Stimulated activated CD4-positive, alpha-beta T cell treated with anti-CD3 and anti-CD28 coated beads, Interleukin-12 subunit alpha, Interleukin-12 subunit beta, amount 100 ng/mL, for 4 hours (primary cell): Measurements from ENCODE around the gene SH3BP1.
A peak's percentile ranks its signal among the peaks of the same experiment; 100 is the strongest.
"Not testable (repeated sequence)": the region's sequence is repeated elsewhere in the genome, so short reads cannot be mapped to it uniquely, and the experiment has no call there.

Experiments
- DNase-seq: peaks from one replicate; pipeline ENCODE4 v3.0.0-alpha.2; 2020

The SH3BP1 gene

GRCh38 chr22:37680191-37680851 is 40.9 kb downstream of the SH3BP1 start:
- DNase-seq = no peak

DNA sequence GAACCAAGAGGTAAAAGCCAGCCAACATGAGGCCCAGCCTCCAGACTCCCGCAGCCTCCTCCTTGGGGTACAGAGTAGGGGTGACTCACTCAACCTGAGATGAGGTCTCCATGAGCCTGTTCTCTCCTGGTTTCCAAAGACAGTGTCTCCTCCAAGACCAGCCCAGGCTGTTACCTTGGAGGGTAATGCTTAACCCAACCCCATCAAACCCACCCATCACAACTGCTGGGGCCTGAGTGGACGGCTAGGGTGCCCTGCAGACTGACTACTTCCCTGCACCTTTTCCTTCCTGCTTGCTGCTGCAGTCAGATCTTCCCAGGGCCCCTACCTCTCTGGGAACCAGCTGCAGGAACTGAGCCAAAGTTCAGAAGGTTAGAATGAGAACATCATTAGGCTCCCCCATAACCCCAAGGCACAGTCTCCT is 41.5 kb downstream of the SH3BP1 start:
- DNase-seq = no peak

- peak; percentile 65 for DNase-seq
Observed at GRCh38 chr22:37681556-37682049, 42.1 kb downstream of the SH3BP1 start.

DNA sequence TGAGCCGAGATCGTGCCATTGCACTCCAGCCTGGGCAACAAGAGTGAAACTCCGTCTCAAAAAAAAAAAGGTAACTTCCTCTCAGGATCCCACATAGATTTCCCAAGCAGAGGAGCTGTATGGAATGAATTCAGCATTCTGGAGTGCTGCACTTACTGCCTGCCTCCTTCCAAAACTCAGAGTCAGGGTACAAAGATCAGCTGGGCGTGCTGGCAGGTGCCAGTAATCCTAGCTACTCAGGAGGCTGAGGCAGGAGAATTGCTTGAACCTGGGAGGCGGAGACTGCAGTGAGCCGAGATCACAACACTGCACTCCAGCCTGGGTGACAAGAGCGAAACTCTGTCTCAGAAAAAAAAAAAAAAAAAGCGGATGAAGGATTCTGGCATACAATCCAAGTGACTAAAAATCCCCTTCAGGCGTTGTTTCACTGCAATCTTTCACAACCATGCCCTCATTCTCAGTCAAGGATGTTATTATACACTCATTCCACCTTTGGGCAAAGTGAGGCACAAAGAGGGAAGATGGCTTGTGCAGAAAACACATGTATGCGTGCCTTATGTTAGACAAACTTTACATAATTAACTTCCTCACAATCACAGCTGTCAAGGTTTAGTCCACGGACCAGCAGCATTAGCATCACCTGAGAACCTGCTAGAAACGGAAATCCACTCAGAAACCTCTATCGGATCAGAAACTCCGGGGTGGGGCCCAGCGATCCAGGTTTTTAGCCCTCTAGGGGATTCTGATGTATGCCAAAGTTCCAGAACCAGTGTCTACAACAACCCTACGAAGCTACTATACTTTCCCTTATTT is 45.5 kb downstream of the SH3BP1 start:
- DNase-seq = no peak

DNA sequence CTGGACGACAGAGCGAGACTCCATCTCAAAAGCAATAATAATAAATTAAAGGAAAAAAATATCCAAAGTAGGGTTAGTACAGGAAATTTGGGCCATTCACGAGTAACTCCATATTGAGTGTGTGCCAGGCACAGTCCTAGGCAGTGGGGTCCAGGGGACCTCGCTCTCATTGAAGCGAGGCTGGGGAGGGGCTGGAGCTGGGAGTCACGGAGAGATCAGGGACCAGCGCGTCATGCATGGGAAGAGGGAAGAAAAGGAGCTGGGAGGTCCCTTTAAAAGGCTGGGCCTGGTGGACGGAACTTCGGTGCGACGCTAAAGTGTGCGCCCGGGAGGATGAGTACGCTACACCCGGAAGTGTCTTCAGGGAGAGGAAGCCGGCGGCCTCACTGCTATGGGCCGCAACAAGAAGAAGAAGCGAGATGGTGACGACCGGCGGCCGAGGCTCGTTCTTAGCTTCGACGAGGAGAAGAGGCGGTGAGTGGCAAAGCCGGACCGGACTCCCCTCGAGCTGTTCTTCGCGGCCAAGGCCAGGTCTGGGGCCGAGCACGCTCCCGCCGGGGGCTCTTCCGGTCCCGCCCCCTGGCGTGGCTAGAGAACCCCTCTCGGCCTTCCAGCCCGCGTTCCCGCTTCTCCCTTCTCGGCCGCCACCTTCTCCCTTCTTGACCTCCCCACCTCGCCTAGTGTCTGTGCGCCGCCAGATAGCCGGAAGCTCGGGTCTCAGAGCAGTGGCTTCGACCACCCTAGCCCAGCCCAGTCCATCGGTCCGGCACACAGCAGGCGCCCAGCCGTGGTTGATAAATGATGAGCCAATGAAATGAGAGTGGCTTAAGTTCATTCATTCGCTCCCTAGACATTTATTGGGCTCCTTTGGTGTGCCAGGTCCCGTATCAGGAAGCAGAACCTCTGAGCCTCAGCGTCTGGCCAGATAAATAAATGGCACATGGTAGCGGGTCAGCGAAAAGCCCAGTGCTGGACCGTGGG is 46.8 kb downstream of the SH3BP1 start, which contains the start of gene NOL12:
TSS of gene NOL12 (plus strand) at position 342 of the 981 bp plus-strand sequence. CDS start at position 392, 50 bp downstream.
- DNase-seq = peak; percentile 70

DNA sequence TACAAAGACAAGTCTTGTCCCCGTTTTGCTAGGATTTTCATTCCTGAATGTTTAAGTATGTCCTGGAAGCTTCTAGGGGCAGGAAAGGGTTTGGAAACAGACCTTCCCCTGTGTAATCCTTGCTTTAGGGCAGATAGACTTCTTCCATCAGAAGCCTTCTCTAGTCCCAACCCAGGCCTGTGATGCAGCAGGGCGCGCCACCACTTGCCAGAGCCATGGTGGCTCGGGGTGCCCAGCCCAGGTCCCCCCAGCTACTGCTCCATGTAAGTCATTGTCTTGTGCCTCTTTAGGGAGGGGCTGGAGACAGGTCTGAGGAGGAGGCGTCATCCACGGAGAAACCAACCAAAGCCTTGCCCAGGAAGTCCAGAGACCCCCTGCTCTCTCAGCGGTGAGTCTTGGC is 50.9 kb downstream of the SH3BP1 start:
- DNase-seq = no peak

DNA sequence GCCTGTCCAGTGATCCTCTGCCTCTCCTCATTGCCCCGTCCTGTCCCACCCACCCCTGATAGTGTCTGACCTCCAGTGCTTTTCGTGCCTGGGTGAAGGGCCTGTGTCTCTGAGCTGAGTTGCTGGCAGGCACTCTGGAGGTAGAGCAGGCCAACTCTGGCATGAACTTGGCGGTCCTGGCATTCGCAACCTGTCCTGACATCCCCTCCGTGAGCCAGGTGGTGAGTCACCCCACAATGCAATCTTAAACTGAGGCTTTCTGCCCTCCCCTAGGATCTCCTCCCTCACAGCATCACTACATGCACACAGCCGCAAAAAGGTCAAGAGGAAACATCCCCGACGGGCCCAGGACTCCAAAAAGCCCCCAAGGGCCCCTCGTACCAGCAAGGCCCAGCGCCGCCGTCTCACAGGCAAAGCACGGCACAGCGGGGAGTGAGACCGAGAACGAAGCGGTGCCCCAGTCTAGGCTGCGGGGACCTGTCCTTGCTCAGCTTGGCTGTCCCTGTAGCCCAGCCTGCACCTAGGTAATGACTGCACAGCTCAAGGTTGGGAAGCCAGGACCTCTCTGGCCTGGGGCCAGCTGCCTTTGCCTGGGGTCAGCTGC is 51.5 kb downstream of the SH3BP1 start:
- DNase-seq = no peak

GRCh38 chr22:37692627-37693285 is 53.3 kb downstream of the SH3BP1 start:
- no peak for DNase-seq

DNA sequence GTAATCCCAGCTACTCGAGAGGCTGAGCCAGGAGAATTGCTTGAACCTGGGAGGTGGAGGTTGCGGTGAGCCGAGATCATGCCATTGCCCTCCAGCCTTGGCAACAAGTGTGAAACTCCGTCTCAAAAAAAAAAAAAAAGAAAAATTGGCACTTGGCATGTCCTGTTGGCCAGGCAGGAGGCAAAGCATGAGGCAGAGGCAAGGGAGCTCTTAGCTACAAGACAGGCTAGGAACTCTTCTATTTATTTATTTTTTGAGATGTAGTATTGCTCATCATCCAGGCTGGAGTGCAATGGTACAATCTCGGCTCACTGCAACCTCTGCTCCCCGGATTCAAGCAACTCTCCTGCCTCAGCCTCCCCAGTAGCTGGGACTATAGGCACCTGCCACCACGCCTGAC is 54.7 kb downstream of the SH3BP1 start:
- not testable (repeated sequence) for DNase-seq

DNA sequence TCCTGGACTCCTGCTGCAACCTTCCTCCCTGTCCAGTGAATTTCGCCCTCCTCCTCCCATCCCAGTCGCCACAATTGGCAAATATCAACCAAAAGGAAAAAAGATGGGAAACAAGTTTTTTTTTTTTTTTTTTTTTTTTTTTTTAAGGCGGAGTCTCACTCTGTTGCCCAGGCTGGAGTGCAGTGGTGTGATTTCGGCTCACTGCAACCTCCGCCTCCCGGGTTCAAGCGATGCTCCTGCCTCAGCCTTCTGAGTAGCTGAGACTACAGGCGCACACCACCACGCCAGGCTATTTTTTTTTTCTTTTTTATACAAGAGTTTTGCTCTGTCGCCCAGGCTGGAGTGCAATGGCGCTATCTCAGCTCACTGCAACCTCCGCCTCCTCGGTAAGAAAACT is 56.8 kb downstream of the SH3BP1 start:
- not testable (repeated sequence) for DNase-seq

GRCh38 chr22:37696657-37697537 is 57.4 kb downstream of the SH3BP1 start, which contains the start of gene TRIOBP:
TRIOBP (plus strand) TSS chr22:37697048; CDS start chr22:37701366, 4,318 bp downstream.
- DNase-seq = peak; percentile 77

- DNase-seq = no peak
Observed at GRCh38 chr22:37697538-37697835, 58.0 kb downstream of the SH3BP1 start.

DNA sequence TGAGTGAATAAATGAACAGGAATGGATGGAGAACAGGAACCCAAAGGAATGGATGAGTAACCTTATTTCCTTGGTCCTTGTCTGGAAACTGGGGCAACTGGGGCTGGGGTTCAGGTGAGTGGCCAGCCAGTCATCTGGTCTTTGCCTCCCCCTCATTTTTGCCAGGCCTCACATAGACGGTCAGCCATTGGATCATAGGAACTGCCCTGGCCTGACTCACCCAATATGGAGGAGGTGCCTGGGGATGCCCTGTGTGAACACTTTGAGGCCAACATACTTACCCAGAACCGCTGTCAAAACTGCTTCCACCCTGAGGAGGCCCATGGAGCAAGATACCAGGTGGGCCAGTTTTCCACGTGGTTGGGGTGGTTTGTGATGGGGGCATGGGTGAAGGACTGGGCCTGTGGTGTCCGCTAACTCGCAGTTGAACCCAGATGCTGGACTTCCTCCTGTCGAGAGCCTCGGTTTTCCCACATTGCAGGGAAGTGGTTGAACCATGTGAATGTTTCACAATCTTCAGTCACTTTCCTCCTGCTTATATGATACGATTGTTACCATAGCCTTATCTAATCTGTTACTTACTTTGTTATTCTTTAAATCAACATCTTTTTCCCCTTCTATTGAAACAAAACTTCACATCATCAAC is 61.8 kb downstream of the SH3BP1 start:
- DNase-seq = no peak

GRCh38 chr22:37703906-37704305 is 64.4 kb downstream of the SH3BP1 start:
- DNase-seq = no peak

- no peak for DNase-seq
Observed at GRCh38 chr22:37704645-37705044, 65.2 kb downstream of the SH3BP1 start.

GRCh38 chr22:37705205-37705604 is 65.7 kb downstream of the SH3BP1 start:
- no peak for DNase-seq
